Activated naive CD4-positive, alpha-beta T cell treated with anti-CD3 and anti-CD28 coated beads, Interleukin-2, amount 50 U/mL, for 16 hours (primary cell): Measurements from ENCODE around the gene THBD.

Source experiments
- DNase-seq: peaks from one replicate; pipeline ENCODE4 v3.0.0-alpha.2; 2020

The THBD gene

DNA sequence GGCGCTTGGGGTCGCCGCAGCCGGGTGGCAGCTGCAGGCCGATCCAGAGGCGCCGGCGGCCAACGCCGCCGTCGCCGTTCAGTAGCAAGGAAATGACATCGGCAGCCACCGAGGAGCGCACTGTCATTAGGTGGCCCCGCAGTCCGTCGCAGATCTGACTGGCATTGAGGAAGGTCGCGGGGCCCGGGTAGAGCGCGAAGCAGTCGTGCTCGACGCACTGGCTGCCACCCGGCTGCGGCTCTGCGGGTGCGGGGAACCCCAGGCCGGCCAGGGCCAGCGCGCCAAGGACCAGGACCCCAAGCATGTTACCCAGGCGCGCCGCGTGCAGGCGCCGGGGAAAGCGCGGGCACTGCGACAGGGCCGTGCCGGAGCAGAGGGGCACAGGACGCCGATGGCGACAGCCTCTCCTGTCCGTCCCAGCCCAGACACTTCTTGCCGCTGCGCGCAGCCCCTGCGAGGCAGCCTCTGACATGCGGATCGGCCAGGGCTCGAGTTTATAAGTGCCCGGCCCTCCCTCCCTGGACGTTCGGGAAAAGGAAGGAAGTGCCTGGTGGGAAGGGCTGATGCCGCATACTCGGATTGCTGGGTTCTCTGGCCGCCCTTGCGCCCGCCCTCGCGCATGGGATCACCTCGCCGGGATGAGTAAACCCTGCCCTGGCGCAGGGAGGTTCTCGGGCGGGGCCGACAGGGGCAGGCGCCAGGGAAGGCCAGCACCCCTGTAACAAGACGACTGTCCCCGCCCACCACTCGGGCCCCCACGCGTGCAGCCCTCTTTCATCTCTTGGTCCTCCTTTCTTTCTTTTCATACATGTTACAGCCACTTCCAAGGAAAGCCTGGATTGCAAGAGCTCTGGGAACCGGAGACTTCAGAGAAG is at the start of gene THBD:
Gene THBD, minus strand, starts transcription at position 472 of the 875 bp plus-strand sequence. Its CDS starts 168 bp downstream, at position 304.
- DNase-seq = no peak

DNA sequence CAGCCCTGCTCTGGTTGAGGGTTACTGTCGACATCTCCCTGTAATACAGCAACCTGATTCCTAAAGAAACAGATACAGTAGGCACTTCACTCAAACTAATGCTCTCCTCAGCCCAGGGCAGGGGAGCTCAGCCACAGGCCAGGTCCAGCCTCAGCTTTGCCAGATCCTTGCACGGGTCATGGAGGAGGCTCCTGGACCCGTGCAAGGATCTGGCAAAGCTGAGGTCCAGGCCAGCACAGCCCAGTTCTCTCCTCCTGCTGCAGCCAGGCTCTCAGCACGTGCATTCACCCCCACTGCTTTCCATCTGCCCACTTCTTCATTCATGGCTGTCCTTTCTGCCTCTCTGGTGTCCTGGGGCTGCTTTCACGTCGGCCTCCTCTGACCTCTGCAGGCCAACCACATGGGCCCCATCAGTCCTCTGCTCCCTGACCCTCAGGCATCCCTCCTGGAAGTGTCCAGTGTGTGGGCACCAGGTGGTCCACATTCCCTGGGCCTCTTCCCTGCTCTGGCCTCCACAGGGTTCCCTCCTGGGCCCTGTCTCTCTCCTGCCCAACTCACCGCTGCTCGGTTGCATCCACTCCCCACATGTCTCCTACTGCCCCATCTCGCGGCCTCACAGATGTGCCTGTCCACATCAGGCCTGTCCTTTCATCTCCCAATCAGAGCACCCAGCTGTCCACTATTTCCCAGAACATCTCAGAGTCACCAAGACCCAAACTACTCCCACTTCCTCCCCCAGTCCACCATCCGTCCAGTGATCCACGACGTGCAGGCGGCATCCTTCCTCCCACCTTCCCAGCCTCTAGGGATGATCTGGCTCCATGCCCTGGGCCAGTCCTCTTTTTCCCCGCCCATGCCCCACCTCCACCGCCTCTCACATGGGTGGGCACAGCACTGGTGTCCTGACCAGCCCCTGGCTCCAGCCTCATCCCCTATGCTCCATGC is 48.4 kb upstream of the THBD start:
- no peak for DNase-seq

DNA sequence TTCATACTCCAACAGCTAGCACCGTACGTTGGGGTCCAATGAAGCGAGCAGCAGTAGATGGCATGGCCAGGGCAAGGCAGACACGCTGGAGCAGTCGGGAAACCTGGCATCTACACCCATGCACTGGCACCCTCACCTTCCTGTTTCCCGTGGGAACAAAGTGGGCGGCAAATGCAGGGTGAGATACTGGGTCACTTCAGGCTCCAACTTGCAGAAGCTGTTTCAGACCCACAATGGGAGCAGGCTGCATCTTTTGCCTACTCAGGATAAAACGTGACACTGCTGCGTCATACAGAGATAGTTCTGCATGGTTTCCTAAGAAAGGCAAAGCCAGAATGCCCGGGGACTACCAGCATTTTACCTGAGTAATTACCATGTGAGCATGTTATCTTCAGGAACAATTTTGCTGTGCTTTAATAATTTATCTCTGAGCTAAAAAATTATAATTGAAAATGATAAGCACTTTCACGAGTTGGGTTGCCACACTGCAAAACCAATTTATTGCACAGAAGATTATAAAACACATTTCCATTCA is 47.6 kb upstream of the THBD start:
- DNase-seq = no peak

DNA sequence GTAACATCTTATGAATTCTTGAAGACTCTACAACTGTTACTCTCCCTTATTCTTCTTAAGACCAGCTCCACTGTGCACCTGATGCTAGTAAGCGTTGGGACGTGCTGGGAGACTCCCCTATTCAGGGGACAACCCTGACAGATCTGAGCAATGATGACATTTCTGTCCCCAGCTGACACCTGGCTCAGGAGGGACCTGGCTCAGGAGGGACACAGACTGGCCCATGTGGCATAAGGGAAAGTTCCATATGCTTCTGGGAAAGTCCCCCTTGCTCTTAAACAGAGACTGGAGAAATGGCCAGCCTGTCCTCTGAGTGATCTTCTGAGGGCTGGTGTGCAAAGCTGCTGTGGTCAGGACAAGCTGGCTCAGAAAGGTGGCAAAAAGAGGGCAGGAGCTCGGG is 46.6 kb upstream of the THBD start:
- no peak for DNase-seq

GRCh38 chr20:23095499-23095898 is 46.0 kb upstream of the THBD start:
- DNase-seq = no peak

DNA sequence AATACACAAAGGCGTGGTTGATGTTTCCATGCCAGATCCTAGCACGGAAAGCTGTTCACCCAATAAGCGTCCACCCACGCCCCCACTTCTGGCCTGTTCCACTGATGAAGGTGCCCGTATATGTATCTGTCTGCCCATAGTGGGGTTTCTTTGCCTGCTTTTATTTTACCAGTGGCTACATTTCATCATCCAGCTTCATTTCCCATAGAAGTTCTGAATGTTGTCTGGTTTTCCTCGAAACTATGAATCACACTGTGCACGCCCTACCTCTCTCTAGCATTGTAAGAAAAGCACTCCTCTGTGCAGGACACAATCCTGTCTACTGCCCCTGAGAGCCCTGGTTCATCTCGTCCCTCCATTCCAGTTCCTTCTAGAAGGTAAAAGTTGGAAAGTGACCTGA is 45.5 kb upstream of the THBD start:
- no peak for DNase-seq

DNA sequence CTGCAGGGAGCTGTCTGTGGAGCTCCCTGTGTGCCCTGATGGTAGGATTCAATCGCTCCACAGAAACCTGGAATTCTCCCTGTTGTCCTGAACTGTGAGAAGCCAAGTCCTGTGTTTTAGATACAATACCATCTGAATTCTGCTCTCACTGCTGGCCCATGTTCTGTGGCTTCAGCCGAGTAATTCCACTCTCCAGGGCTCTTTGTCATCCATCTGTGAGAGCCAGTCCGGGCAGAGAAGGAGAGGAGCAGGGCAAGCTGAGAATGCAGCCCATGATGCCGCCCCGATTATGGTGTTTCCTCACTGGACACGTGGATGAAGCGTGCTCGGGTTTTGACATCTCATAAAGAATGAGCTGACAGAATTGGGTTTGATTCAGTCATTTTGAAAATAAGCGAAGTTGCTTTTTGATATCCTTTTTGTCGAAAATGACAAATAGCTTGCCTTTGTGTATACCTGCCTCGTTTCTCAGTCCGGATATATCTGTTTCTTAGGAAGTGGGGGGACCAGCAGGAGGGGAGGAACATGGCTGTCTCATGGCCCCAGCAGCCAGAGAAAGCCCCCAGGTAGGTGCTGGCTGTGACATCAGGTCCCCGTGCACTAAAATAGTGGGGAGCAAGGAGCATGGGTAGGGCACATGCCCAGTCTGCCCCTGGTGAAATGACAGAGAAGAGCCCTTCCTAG is 44.9 kb upstream of the THBD start:
- DNase-seq = no peak

- DNase-seq = no peak
Observed at GRCh38 chr20:23093613-23094012, 44.1 kb upstream of the THBD start.

DNA sequence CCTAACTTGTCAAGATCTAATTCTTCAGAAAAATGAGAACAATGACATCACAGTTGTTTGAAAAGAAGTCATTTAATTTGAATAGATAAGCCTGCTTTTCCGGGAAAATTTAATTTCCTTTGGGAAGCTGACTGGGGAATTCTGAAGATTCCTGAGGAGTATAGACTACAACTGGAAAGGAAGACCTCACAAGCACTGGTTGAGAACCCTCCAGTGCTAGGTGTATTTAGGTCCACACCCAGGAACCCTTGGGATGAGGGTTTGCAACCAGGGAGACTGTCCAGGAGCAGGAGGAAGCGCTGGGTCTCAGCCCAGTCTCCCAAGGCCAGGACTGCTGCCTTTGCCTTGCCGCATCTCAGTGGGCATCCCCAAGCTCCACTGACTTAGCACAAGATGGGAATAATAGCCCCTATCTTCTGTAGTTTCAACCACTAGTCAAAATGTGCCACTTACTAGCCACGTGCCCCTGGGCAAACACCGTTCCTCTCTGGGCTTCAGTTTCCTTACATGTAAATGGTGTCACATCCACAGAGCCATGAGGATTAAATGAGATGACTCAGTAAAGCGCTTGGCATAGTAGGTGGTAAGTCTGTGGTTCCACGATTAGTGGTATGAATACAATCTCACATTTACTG is 43.5 kb upstream of the THBD start:
- DNase-seq = no peak

DNA sequence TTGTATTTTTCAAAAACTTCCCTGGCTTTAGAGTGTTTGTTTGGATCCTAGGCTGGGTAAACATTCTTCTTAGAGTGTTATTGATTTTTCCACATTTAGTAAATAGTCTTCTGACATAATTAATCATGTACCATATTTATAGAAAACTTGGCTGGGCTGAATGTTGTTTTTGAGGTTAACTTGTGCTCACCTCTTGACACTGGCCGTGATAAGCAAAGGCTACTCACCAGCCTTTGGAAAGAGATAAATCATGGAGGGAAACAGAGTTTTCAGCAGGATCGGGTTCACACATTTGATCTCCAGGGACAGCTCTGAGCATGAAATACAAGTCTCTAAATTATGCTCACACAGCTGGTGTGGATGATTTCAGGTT is 42.9 kb upstream of the THBD start:
- no peak for DNase-seq

DNA sequence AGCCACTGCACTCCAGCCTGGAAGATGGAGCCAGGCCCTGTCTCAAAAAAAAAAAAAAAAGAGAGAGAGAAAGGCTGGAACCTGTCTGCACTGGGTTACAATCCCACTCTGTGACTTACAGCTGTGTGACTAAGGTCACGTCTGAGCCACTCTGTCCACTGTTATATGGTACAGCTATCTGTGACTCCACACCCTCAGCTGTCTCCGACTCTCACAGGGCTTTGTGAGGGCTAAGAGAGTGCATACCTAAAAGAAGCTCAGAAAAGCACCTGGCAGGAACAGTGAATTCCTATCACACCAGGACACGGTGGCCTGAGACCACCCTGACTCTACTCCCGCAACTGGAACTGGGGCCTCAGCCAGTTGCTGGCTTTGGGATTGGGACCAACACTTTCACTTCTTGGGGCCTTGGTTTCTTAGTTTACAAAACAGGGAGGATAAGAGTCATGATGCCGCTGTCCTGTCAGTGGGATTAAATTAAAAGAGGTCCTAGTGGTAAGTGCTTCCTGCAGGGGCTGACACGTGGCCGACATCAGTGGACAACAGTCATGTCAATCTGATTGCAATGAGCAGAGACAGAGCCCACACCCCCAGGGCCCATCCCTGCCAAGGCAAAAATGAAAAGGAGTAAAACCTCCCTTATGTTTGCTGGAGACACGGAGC is 42.4 kb upstream of the THBD start:
- no peak for DNase-seq

DNA sequence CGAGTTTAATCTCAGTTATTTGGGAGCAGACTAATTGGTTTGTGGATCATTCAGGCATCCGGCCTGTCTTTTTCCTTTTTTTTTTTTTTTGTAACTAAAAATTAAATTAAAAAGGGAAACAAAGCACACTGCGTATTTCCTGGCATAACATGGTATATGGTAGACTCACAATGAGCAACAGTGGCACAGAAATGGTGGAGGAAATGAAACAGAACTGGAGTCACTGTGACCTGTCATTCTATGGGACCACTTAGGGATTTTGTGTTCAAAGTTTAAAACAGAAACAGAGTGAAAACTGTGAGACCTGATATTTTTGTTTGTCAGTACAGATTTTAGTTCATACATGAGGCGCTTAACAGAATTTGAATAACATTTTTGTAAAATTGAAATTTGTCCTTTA is 41.4 kb upstream of the THBD start:
- no peak for DNase-seq

DNA sequence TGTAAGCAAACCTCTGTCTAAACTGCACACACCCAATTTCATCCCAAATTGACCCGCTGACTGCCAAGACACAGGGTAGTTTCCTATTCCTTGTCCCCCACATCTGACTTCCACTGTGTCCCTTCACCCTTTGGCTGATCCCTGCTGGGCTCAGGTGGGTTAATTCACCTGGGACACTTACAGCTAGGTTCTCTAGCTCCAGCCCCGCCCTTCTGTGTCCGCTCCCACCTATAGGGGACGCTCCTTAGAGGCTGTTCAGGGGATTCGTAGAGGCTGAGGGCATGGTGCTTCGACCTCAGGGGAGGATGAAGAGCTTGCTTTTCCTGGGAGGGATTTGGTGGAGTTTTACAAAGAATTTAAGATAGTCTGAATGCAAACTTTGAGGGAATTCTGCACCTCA is 40.7 kb upstream of the THBD start:
- DNase-seq = no peak

GRCh38 chr20:23088866-23089265 is 39.4 kb upstream of the THBD start:
- DNase-seq = no peak

GRCh38 chr20:23087587-23088251 is 38.2 kb upstream of the THBD start:
- no peak for DNase-seq

DNA sequence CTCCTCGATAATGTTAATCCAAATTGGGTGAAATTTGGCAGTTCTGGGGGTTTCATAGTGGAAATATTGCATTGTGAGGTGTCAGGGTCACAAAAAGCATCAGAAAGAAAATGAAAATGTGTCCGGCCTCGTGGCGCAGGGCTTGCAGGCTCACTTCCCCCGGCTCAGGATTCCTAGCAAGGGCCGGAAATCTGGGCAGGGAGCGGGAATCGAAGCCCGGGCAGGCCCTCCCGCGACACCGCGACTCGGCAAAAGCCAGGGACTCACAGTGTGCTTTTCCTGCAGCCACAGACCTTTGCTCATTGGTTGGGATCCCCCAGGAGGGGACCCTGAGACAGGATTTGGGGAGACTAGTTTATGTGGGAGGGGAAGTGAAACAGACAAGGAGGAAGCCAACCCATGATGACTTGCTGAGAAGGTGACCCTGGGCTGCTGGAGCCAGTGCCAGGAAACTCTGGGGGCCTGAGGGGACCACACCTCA is 37.5 kb upstream of the THBD start:
- no peak for DNase-seq

GRCh38 chr20:23086056-23086566 is 36.6 kb upstream of the THBD start, which contains the start of gene CD93:
Gene CD93 (minus strand): TSS chr20:23086324. CDS start chr20:23086192, 132 bp downstream.
- DNase-seq = no peak

DNA sequence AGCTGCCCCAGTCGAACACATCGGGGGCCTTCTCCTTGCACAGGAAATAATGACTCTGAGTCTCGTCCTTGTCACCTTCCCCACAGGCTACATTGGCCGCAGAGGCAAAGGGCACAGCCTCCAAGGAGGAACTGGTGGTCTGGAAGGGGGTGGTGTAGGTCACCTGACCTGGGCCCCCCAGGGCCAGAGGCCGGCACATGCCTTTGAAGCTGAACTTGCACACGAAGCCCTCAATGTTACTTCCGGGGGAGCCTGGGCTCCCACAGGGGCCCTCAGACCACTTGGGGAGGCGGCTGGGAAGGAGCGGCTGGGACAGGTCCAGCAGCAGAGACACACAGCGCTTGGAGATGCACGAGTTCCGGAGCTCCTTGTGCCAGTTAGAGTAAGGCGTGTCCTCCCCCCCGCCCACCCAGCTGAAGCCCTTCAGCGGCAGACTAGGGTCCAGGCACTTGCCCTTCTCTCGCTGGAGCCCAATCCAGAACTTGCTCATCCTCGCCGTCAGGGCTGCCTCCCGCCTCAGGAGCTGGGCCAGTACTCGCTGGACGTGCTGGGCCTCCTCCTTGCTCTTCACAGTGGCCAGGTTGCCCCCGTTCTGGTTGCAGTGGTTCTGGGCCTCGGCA is 36.1 kb upstream of the THBD start:
- DNase-seq = no peak

DNA sequence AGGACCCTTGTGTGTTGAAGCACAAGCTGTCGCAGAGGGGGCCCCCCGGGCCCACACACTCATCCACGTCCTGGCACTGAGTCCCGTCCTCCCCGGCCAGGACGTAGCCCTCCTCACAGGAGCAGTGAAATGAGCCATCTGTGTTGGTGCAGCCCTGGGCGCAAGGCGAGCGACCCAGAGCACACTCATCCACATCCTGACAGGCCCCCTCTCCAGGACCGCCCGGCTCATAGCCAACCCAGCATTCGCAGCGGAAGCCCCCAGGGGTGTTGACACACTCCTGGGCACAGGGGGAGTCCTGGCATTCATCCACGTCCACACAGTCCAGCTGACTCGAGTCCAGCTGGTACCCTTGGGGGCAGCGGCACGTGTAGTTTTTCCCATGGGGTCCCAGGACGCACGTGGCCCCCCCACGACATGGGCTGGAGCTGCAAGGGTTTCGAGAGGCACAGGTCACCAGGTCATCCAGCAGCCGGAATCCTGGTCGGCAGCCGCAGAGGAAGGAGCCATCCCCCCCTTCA is 35.4 kb upstream of the THBD start:
- DNase-seq = no peak

DNA sequence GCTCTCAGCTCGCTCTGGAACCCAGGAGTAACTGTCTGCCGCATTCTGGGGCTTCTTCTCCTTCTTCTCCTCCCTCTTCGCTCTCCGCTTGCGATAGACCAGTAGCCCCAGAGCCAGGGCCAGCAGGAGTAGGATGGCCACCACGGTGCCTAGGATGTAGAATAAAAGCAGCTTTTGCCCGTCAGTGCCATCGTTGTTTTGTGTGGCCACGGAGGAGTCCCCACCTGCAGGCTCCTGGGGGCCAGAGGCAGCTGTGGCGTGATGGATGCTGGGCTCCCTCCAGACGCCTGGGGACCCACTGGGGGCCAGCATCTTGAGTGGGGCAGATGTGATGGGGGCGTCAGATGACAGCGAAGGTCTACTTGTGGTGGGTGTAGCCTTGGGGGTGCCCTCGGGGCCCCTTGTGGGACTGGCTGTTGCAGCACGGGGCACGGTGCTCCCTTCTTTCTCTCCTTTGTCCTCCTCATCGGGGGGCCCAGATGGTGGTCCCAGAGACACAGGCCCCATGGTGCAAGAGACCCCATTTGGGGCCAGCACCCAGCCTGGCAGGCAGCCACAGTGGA is 34.9 kb upstream of the THBD start:
- no peak for DNase-seq
